Liver (tissue), 9 donors: ENCODE measurements around the gene SLC12A6. TPM values are rescaled to one million over a fixed set of nuclear protein-coding genes. Genes with fewer than 3 reads are reported as not detected.

ENCODE experiments used
- DNase-seq: peaks from one replicate; pipeline ENCODE4 v3.0.0-alpha.2; 2017; ENCODE audit warnings: low spot score
- H3K27ac ChIP-seq, 2 donors: one replicate each; pipeline ENCODE4 v1.7.0; 2013; ENCODE audit warnings: inconsistent platforms in 2 of 2, low read length in 2 of 2, control low read depth in 1 of 2, low read depth in 1 of 2, mild to moderate bottlenecking in 1 of 2
- H3K27me3 ChIP-seq, 4 donors: one replicate each; pipeline versions ENCODE4 v1.6.1 to v1.7.0; 2013; ENCODE audit warnings: low read length in 3 of 4, inconsistent platforms in 1 of 4, mild to moderate bottlenecking in 1 of 4, moderate library complexity in 1 of 4; ENCODE audit not compliant: control insufficient read depth in 4 of 4, insufficient read depth in 4 of 4
- H3K36me3 ChIP-seq, 4 donors: one replicate each; pipeline versions ENCODE4 v1.6.1 to v1.7.0; 2013; ENCODE audit warnings: low read length in 3 of 4, mild to moderate bottlenecking in 3 of 4, low read depth in 1 of 4, moderate library complexity in 1 of 4; ENCODE audit not compliant: control insufficient read depth in 4 of 4, insufficient read depth in 3 of 4
- H3K4me1 ChIP-seq, 4 donors: one replicate each; pipeline versions ENCODE4 v1.6.1 to v1.7.0; 2013; ENCODE audit warnings: low read length in 3 of 4, mild to moderate bottlenecking in 3 of 4, moderate library complexity in 1 of 4; ENCODE audit not compliant: control insufficient read depth in 4 of 4, insufficient read depth in 4 of 4
- H3K4me3 ChIP-seq, 3 donors: one replicate each; pipeline versions ENCODE4 v1.6.1 to v1.7.0; 2013; ENCODE audit warnings: low read length in 3 of 3, control low read depth in 1 of 3, low read depth in 1 of 3, mild to moderate bottlenecking in 1 of 3
- H3K9ac ChIP-seq, 2 donors: one replicate each; pipeline ENCODE4 v1.7.0; 2013; ENCODE audit warnings: low read length in 2 of 2, mild to moderate bottlenecking in 2 of 2, moderate library complexity in 2 of 2, control low read depth in 1 of 2, low read depth in 1 of 2
- H3K9me3 ChIP-seq, 4 donors: one replicate each; pipeline versions ENCODE4 v1.6.1 to v1.7.0; 2013; ENCODE audit warnings: low read length in 3 of 4; ENCODE audit not compliant: control insufficient read depth in 4 of 4
- EGR1 ChIP-seq, 2 donors: IDR thresholded peaks; 2 replicates each; pipeline ENCODE4 v1.6.1; 2016 to 2018; ENCODE audit warnings: antibody characterized with exemption in 2 of 2, low read depth in 2 of 2
- FOXA1 ChIP-seq: IDR thresholded peaks from 2 replicates; pipeline ENCODE4 v1.6.1; 2016; ENCODE audit warnings: antibody characterized with exemption
- FOXA2 ChIP-seq: IDR thresholded peaks from 2 replicates; pipeline ENCODE4 v1.6.1; 2016; ENCODE audit warnings: antibody characterized with exemption
- GABPA ChIP-seq, 2 donors: IDR thresholded peaks in 1 of 2; conservative IDR thresholded peaks in 1 of 2; 2 replicates each; pipeline ENCODE4 v1.6.1; 2016; ENCODE audit warnings: antibody characterized with exemption in 2 of 2, mild to moderate bottlenecking in 1 of 2, moderate library complexity in 1 of 2
- HNF4A ChIP-seq, 2 donors: conservative IDR thresholded peaks; 2 replicates each; pipeline ENCODE4 v1.6.1; 2016; ENCODE audit warnings: antibody characterized with exemption in 2 of 2, mild to moderate bottlenecking in 2 of 2
- HNF4G ChIP-seq: IDR thresholded peaks from 2 replicates; pipeline ENCODE4 v1.6.1; 2016; ENCODE audit warnings: antibody characterized with exemption
- JUND ChIP-seq, 2 donors: IDR thresholded peaks; 2 replicates each; pipeline ENCODE4 v1.6.1; 2016; ENCODE audit warnings: antibody characterized with exemption in 2 of 2
- NR2F2 ChIP-seq: IDR thresholded peaks from 2 replicates; pipeline ENCODE4 v1.6.1; 2016; ENCODE audit warnings: antibody characterized with exemption
- RAD21 ChIP-seq, 2 donors: IDR thresholded peaks; 2 replicates each; pipeline ENCODE4 v1.6.1; 2016; ENCODE audit warnings: antibody characterized with exemption in 2 of 2, mild to moderate bottlenecking in 2 of 2
- RXRA ChIP-seq, 2 donors: IDR thresholded peaks; 2 replicates each; pipeline ENCODE4 v1.6.1; 2017 to 2018; ENCODE audit warnings: antibody characterized with exemption in 2 of 2, mild to moderate bottlenecking in 1 of 2
- SP1 ChIP-seq: IDR thresholded peaks from 2 replicates; pipeline ENCODE4 v1.6.1; 2018; ENCODE audit warnings: antibody characterized with exemption, mild to moderate bottlenecking
- YY1 ChIP-seq: IDR thresholded peaks from 2 replicates; pipeline ENCODE4 v1.6.1; 2016; ENCODE audit warnings: antibody characterized with exemption, mild to moderate bottlenecking
- WGBS: extraction: QIAGEN DNeasy Blood & Tissue Kit; methylation state at CpG from one replicate; pipeline ENCODE4 v1.1.7; 2013; 5-methylcytosine and 5-hydroxymethylcytosine counted together
- polyA plus RNA-seq, 2 donors: library from polyadenylated mRNA; stranded (reverse) in 1 of 2; unstranded in 1 of 2; fragments of 200-250 nt in 1 of 2; fragments of >200 nt in 1 of 2; fragmentation: Nextera tagmentation in 1 of 2; extraction: Ambion mirVana in 1 of 2; gene quantifications; one replicate each; pipeline versions ENCODE4 v1.2.1 to v1.2.3, GENCODE V29; 2013 to 2015
- total RNA-seq, 2 donors: library from RNA; depleted of rRNA; stranded (reverse); fragments of >200 nt; gene quantifications; one replicate each; pipeline ENCODE4 v1.2.3, GENCODE V29; 2014
- TF ChIP-seq, protein P1 (sequence below): IDR thresholded peaks from 2 replicates; pipeline ENCODE4 v1.6.1; 2016; ENCODE audit warnings: antibody characterized with exemption, mild to moderate bottlenecking
- TF ChIP-seq, protein P2 (sequence below): IDR thresholded peaks from 2 replicates; pipeline ENCODE4 v1.6.1; 2016; ENCODE audit warnings: antibody characterized with exemption
- TF ChIP-seq, protein P3 (sequence below): fragments of 150-350 bp; IDR thresholded peaks from 2 replicates; pipeline ENCODE4 v1.5.1; 2017; ENCODE audit warnings: improper control_type of control experiment, low read depth, low read length; ENCODE audit not compliant: missing input control
- TF ChIP-seq, protein P4 (sequence below): IDR thresholded peaks from 2 replicates; pipeline ENCODE4 v1.6.1; 2016; ENCODE audit warnings: antibody characterized with exemption
- donor health status: healthy.
- donor health status: healthy.
- donor health status: healthy.
- donor health status: healthy.
- donor health status: healthy.

SLC12A6 gene
- total and polyA plus RNA-seq, 4 donors = 1.9 to 17.8 (median 7.1) TPM

DNA sequence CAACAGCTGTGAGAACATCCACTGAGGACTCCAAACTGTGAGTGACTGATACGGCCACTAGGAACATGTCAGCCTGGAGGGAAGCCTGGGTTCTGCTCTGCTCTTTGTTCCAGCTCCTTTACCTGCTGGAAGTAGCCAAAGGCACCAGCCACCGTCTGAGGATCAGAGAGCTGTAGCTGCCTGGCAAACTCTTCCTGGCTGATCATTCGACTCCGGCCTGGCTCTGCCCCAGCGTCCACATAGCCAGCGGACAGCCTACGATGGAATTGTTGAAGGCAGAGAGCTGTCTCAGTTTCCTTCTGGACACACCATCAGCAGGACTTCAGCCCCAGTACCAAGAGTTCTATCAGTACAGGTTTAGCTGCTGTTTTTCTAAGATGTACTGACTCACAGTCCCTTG lies 23.7 kb upstream of the SLC12A6 start:
- H3K4me1 ChIP-seq = peaks cover 0 to 4% (median 3%) of the 10 kb centered on the region in 4 donors
- no peak for TF ChIP-seq FOXA1
- TF ChIP-seq, protein P1, sequence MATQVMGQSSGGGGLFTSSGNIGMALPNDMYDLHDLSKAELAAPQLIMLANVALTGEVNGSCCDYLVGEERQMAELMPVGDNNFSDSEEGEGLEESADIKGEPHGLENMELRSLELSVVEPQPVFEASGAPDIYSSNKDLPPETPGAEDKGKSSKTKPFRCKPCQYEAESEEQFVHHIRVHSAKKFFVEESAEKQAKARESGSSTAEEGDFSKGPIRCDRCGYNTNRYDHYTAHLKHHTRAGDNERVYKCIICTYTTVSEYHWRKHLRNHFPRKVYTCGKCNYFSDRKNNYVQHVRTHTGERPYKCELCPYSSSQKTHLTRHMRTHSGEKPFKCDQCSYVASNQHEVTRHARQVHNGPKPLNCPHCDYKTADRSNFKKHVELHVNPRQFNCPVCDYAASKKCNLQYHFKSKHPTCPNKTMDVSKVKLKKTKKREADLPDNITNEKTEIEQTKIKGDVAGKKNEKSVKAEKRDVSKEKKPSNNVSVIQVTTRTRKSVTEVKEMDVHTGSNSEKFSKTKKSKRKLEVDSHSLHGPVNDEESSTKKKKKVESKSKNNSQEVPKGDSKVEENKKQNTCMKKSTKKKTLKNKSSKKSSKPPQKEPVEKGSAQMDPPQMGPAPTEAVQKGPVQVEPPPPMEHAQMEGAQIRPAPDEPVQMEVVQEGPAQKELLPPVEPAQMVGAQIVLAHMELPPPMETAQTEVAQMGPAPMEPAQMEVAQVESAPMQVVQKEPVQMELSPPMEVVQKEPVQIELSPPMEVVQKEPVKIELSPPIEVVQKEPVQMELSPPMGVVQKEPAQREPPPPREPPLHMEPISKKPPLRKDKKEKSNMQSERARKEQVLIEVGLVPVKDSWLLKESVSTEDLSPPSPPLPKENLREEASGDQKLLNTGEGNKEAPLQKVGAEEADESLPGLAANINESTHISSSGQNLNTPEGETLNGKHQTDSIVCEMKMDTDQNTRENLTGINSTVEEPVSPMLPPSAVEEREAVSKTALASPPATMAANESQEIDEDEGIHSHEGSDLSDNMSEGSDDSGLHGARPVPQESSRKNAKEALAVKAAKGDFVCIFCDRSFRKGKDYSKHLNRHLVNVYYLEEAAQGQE = no peak
- 92% methylated on average over 7 of the region's 7 CpGs for WGBS
- peaks cover 0 to 2% (median 0%) of the 10 kb centered on the region in 4 donors for H3K36me3 ChIP-seq
- H3K27ac ChIP-seq = no peak overlapping the region
- H3K4me3 ChIP-seq = no peak overlapping the region
- no peaks in the 10 kb centered on the region for H3K27me3 ChIP-seq
- no peaks in the 10 kb centered on the region for H3K9me3 ChIP-seq
- DNase-seq = no peak
- H3K9ac ChIP-seq = no peak overlapping the region

DNA sequence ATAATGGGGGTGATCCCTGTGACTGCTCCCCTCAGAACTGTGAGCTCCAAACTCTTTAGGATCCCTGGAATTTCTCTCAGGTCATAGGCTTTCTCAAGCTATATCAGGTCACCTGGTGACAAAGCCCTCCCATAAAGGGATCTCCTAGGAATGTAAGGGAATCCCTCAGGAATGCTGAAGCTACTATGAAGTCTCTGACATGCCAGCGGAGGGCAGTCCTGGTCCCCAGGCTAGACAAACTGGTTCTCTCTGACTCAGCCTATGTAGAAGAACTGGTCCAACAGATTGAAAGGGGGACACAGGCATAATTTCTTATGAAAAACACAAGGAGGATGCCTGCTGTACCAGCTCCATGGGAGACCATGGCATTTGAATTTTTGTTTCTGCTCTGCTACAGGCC lies 22.7 kb upstream of the SLC12A6 start:
- no peak overlapping the region for H3K27ac ChIP-seq
- H3K4me3 ChIP-seq = no peak overlapping the region
- no peaks in the 10 kb centered on the region for H3K9me3 ChIP-seq
- H3K36me3 ChIP-seq = peaks cover 0 to 2% (median 0%) of the 10 kb centered on the region in 4 donors
- DNase-seq = no peak
- H3K27me3 ChIP-seq = no peaks in the 10 kb centered on the region
- WGBS = 93% methylated on average over 1 of the region's 1 CpG
- H3K4me1 ChIP-seq = no peaks in the 10 kb centered on the region
- no peak overlapping the region for H3K9ac ChIP-seq
- TF ChIP-seq, protein P2, sequence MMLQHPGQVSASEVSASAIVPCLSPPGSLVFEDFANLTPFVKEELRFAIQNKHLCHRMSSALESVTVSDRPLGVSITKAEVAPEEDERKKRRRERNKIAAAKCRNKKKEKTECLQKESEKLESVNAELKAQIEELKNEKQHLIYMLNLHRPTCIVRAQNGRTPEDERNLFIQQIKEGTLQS = no peak
- TF ChIP-seq EGR1 (IDR thresholded peaks at IDR 0.05; ENCODE audit: low read depth in 2 of 2) (no peak), SP1 (no peak), GABPA (IDR thresholded peaks at IDR 0.05 in 1 of 2, conservative IDR thresholded peaks at IDR 0.05 in 1 of 2) (no peak), JUND (IDR thresholded peaks at IDR 0.05) (no peak), RXRA (IDR thresholded peaks at IDR 0.05) (no peak), RAD21 (IDR thresholded peaks at IDR 0.05) (no peak), FOXA1 (no peak), HNF4G (no peak)
- TF ChIP-seq, protein P3, sequence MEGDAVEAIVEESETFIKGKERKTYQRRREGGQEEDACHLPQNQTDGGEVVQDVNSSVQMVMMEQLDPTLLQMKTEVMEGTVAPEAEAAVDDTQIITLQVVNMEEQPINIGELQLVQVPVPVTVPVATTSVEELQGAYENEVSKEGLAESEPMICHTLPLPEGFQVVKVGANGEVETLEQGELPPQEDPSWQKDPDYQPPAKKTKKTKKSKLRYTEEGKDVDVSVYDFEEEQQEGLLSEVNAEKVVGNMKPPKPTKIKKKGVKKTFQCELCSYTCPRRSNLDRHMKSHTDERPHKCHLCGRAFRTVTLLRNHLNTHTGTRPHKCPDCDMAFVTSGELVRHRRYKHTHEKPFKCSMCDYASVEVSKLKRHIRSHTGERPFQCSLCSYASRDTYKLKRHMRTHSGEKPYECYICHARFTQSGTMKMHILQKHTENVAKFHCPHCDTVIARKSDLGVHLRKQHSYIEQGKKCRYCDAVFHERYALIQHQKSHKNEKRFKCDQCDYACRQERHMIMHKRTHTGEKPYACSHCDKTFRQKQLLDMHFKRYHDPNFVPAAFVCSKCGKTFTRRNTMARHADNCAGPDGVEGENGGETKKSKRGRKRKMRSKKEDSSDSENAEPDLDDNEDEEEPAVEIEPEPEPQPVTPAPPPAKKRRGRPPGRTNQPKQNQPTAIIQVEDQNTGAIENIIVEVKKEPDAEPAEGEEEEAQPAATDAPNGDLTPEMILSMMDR = no peak

DNA sequence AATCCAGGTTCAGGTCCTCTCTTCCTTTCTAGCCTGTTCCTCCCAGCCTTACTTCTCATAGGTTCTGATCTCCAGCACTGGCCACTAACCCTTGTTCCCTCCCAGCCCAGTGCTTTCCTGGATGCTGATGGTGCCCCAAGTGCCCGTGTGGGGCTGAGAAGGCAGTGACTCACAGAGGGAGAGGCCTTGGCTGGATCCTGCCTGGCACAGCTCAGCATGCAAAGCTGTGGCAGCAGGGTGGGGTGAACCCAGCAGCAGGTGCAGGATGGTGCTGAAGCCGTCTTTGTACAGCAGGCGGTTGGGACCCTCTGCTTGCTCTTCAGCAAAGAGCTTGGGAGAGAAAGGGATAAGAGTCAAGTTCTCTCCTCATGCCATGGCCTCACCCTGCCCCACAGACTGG lies 21.8 kb upstream of the SLC12A6 start:
- Histone ChIP-seq H3K27me3 (no peaks in the 10 kb centered on the region), H3K4me3 (no peak overlapping the region), H3K4me1 (no peaks in the 10 kb centered on the region), H3K9me3 (no peaks in the 10 kb centered on the region), H3K9ac (no peak overlapping the region), H3K36me3 (peaks cover 0 to 2% (median 0%) of the 10 kb centered on the region in 4 donors), H3K27ac (no peak overlapping the region)
- WGBS = 84% methylated on average over 3 of the region's 3 CpGs
- no peak for DNase-seq
- TF ChIP-seq EGR1 (IDR thresholded peaks at IDR 0.05; ENCODE audit: low read depth in 2 of 2) (no peak), SP1 (no peak), YY1 (no peak), HNF4G (no peak), NR2F2 (no peak), FOXA2 (no peak), GABPA (IDR thresholded peaks at IDR 0.05 in 1 of 2, conservative IDR thresholded peaks at IDR 0.05 in 1 of 2) (no peak), RXRA (IDR thresholded peaks at IDR 0.05) (no peak), RAD21 (IDR thresholded peaks at IDR 0.05) (no peak), HNF4A (conservative IDR thresholded peaks at IDR 0.05) (no peak)
- TF ChIP-seq, protein P2 = no peak
- TF ChIP-seq, protein P4, sequence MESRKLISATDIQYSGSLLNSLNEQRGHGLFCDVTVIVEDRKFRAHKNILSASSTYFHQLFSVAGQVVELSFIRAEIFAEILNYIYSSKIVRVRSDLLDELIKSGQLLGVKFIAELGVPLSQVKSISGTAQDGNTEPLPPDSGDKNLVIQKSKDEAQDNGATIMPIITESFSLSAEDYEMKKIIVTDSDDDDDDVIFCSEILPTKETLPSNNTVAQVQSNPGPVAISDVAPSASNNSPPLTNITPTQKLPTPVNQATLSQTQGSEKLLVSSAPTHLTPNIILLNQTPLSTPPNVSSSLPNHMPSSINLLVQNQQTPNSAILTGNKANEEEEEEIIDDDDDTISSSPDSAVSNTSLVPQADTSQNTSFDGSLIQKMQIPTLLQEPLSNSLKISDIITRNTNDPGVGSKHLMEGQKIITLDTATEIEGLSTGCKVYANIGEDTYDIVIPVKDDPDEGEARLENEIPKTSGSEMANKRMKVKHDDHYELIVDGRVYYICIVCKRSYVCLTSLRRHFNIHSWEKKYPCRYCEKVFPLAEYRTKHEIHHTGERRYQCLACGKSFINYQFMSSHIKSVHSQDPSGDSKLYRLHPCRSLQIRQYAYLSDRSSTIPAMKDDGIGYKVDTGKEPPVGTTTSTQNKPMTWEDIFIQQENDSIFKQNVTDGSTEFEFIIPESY = no peak
- TF ChIP-seq, protein P1 = no peak
